Measurements from ENCODE around the gene MRPL34. TPM values are rescaled to one million over a fixed set of nuclear protein-coding genes. Genes with fewer than 3 reads are reported as not detected.

Gene MRPL34
- total and polyA plus RNA-seq, 12 donors, result 122 to 301 (median 155) TPM

DNA sequence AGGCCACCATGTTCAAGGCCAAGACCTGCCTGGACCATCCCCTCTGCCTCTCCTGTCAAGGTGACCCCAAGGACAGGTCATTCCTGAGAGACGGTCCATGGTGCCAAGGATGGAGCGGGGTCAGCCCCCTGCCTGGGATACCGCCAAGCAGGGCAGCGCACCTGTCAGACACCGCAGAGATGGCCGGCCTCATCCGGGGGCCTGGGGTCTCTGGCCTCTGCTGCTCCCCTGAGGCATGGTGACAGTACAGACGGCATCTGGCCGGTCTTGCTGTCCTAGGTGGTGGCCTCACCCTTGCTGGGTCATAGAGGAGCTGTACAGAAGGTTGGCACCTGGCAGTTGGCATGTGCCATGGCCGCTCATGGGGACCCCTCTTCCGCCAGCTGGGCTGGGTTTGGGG lies 14.8 kb downstream of the MRPL34 start:
- DNase-seq (no peak), ATAC-seq (peak in 1 of 8 donors; percentile 3)
- H3K27me3 ChIP-seq, result no peaks in the 10 kb centered on the region
- H3K4me1 ChIP-seq, result peaks cover 0 to 7% (median 0%) of the 10 kb centered on the region in 9 donors
- TF ChIP-seq, protein P1, sequence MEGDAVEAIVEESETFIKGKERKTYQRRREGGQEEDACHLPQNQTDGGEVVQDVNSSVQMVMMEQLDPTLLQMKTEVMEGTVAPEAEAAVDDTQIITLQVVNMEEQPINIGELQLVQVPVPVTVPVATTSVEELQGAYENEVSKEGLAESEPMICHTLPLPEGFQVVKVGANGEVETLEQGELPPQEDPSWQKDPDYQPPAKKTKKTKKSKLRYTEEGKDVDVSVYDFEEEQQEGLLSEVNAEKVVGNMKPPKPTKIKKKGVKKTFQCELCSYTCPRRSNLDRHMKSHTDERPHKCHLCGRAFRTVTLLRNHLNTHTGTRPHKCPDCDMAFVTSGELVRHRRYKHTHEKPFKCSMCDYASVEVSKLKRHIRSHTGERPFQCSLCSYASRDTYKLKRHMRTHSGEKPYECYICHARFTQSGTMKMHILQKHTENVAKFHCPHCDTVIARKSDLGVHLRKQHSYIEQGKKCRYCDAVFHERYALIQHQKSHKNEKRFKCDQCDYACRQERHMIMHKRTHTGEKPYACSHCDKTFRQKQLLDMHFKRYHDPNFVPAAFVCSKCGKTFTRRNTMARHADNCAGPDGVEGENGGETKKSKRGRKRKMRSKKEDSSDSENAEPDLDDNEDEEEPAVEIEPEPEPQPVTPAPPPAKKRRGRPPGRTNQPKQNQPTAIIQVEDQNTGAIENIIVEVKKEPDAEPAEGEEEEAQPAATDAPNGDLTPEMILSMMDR (IDR thresholded peaks at IDR 0.05), result no peak
- no peaks in the 10 kb centered on the region for H3K9me3 ChIP-seq
- H3K36me3 ChIP-seq, result peaks cover 0 to 81% (median 27%) of the 10 kb centered on the region in 9 donors
- intact Hi-C loops (cut with DNase I), result no loop called here
- 84 to 90% methylated on average over 11 of the region's 11 CpGs for WGBS, 2 donors
- no peak overlapping the region for H3K4me3 ChIP-seq
- no peak overlapping the region for H3K27ac ChIP-seq

DNA sequence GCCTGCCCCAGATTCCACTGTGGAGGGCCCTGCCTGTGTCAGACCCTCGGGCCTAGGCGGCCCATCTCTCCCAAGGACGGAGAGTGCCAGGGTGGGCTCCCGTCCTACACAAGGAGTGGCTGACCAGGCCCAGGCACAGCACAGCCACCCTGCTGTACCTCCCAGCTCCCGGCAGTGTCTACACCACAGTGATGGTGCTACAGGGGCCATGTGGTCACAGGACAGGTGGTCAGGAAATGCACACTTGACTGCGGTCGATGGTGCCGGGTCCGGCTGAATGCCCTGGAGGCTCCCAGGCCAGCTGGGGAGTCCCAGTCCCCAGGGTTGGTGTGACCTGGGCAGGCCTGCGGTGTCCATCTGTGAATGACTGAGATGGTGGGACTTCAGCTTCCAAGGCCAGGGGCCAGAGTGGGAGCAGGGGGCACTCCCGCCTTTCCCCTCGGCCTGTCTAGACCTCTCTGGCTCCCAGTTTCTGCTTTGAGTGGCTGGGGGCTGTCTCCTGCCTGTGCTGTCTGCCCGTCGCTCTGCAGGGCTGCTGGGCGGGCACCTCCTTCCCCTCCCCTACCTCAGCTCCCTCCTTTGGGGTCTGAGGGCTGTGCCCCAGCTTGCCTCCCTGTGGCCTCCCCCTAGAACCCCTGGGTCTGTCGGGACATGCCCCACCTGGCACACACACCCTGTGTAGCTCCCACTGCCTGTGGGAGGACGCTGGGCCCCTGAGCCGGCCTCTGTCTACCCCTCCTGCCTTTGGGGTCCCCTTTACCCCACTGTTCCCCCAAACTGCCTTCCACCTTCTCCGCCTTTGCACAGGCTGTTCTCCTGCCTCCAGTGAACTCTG lies 16.2 kb downstream of the MRPL34 start:
- TF ChIP-seq, protein P1 (IDR thresholded peaks at IDR 0.05), result no peak
- Histone ChIP-seq H3K9me3 (no peaks in the 10 kb centered on the region), H3K27me3 (no peaks in the 10 kb centered on the region), H3K4me1 (peaks cover 0 to 7% (median 0%) of the 10 kb centered on the region in 9 donors), H3K4me3 (no peak overlapping the region), H3K27ac (no peak overlapping the region), H3K36me3 (peaks cover 0 to 68% (median 20%) of the 10 kb centered on the region in 9 donors)
- ATAC-seq (peak in 3 of 8 donors; percentile 11 to 19 (median 18)), DNase-seq (no peak)
- 90 to 93% methylated on average over 19 of the region's 19 CpGs for WGBS, 2 donors
- intact Hi-C loops (cut with DNase I), result no loop called here

DNA sequence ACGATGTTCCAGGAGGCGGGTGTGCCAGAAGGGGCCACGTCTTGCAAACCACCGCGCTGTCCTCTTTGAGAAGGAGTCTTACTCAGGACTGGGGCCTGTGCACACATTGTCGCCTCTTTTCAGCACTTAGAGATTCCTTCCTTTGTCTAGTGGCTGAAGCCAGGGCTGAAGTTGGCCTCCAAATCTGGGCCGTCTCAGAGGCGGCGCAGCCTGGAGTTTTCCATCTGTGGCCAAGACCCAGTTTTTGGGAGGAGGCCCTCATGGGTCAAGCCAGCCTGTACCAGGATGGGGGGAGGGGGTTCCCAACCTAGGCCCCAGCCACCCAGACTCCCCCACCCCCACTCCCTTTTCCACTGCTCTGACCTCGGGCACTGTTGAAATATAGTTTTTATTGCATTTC lies 17.2 kb downstream of the MRPL34 start:
- WGBS, 2 donors, result 79 to 80% methylated on average over 10 of the region's 10 CpGs
- no peaks in the 10 kb centered on the region for H3K27me3 ChIP-seq
- ATAC-seq (no peak), DNase-seq (no peak)
- no peak overlapping the region for H3K4me3 ChIP-seq
- H3K27ac ChIP-seq, result no peak overlapping the region
- H3K4me1 ChIP-seq, result peaks cover 0 to 7% (median 0%) of the 10 kb centered on the region in 9 donors
- TF ChIP-seq, protein P1 (IDR thresholded peaks at IDR 0.05), result no peak
- peaks cover 0 to 68% (median 20%) of the 10 kb centered on the region in 9 donors for H3K36me3 ChIP-seq
- no peaks in the 10 kb centered on the region for H3K9me3 ChIP-seq
- intact Hi-C loops (cut with DNase I), result no loop called here

- TF ChIP-seq, protein P1 (IDR thresholded peaks at IDR 0.05), result no peak
- Histone ChIP-seq H3K27me3 (no peaks in the 10 kb centered on the region), H3K4me1 (peaks cover 0 to 11% (median 0%) of the 10 kb centered on the region in 9 donors), H3K27ac (no peak overlapping the region), H3K36me3 (peaks cover 0 to 64% (median 20%) of the 10 kb centered on the region in 9 donors), H3K4me3 (no peak overlapping the region), H3K9me3 (no peaks in the 10 kb centered on the region)
- WGBS, 2 donors, result 44 to 45% methylated on average over 50 to 56 of the region's 56 CpGs
- intact Hi-C loops (cut with DNase I), result no loop called here
- ATAC-seq (no peak), DNase-seq (no peak)
Observed at GRCh38 chr19:17323300-17323963, 17.8 kb downstream of the MRPL34 start.

Measured in heart right ventricle (tissue), 16 donors.